MM.1S (cell line): ENCODE results near the gene PFAS.

ENCODE experiments used
- DNase-seq: peaks from one replicate; pipeline ENCODE4 v3.0.0-alpha.2; 2015
- H2AFZ ChIP-seq: fragments of 300-600 bp; sonication (generic); 2 replicates; pipeline ENCODE4 v1.6.0; 2016; ENCODE audit warnings: antibody characterized with exemption, low read length
- H3F3A ChIP-seq: fragments of 300-600 bp; sonication (generic); 2 replicates; pipeline ENCODE4 v1.6.1; 2016; ENCODE audit warnings: mild to moderate bottlenecking, antibody characterized with exemption, low read length, moderate library complexity, mixed read lengths; ENCODE audit not compliant: insufficient read depth
- H3K27ac ChIP-seq: fragments of 300-600 bp; sonication (generic); 2 replicates; pipeline ENCODE4 v1.5.1; 2016; ENCODE audit warnings: mild to moderate bottlenecking, low read length
- H3K27me3 ChIP-seq: fragments of 300-600 bp; sonication (generic); replicated peaks from 2 replicates; pipeline ENCODE4 v1.6.0; 2016; ENCODE audit warnings: low read length; ENCODE audit not compliant: insufficient read depth
- H3K36me3 ChIP-seq: fragments of 300-600 bp; sonication (generic); replicated peaks from 2 replicates; pipeline ENCODE4 v1.6.1; 2016; ENCODE audit warnings: mild to moderate bottlenecking, low read length, mixed read lengths; ENCODE audit not compliant: insufficient read depth
- H3K4me1 ChIP-seq: fragments of 300-600 bp; sonication (generic); 2 replicates; pipeline ENCODE4 v1.6.1; 2016; ENCODE audit warnings: low read length, mixed read lengths
- H3K4me2 ChIP-seq: fragments of 300-600 bp; sonication (generic); 2 replicates; pipeline ENCODE4 v1.6.0; 2016; ENCODE audit warnings: low read depth, low read length
- H3K4me3 ChIP-seq: fragments of 300-600 bp; sonication (generic); 2 replicates; pipeline ENCODE4 v1.5.1; 2016; ENCODE audit warnings: low read length, mixed read lengths
- H3K79me2 ChIP-seq: fragments of 300-600 bp; sonication (generic); 2 replicates; pipeline ENCODE4 v1.6.1; 2016; ENCODE audit warnings: mixed run types, low read length, mixed read lengths
- H3K9ac ChIP-seq: fragments of 300-600 bp; sonication (generic); 2 replicates; pipeline ENCODE4 v1.6.1; 2016; ENCODE audit warnings: low read length, mixed read lengths
- H3K9me2 ChIP-seq: fragments of 300-600 bp; sonication (generic); replicated peaks from 2 replicates; pipeline ENCODE4 v1.6.1; 2016; ENCODE audit warnings: mild to moderate bottlenecking, low read length, mixed read lengths; ENCODE audit not compliant: insufficient read depth
- H3K9me3 ChIP-seq: fragments of 300-600 bp; sonication (generic); replicated peaks from 2 replicates; pipeline ENCODE4 v1.6.1; 2016; ENCODE audit warnings: mild to moderate bottlenecking, low read length, mixed read lengths; ENCODE audit not compliant: insufficient read depth
- H4K20me1 ChIP-seq: fragments of 300-600 bp; sonication (generic); 2 replicates; pipeline ENCODE4 v1.6.1; 2016; ENCODE audit warnings: mild to moderate bottlenecking, low read length, moderate library complexity, mixed read lengths; ENCODE audit not compliant: insufficient read depth
- EZH2 ChIP-seq: fragments of 300-600 bp; sonication (generic); optimal IDR thresholded peaks from 2 replicates; pipeline ENCODE3; 2017; ENCODE audit warnings: low read depth, mild to moderate bottlenecking, antibody characterized with exemption, low read length, mixed read lengths
- EZH2phosphoT487 ChIP-seq: fragments of 300-600 bp; sonication (generic); IDR thresholded peaks from 2 replicates; pipeline ENCODE4 v1.6.1; 2018; ENCODE audit warnings: antibody characterized with exemption, low read length
- TF ChIP-seq, protein P1 (sequence below): fragments of 300-600 bp; sonication (generic); IDR thresholded peaks from 2 replicates; pipeline ENCODE4 v1.5.1; 2016; ENCODE audit warnings: antibody characterized with exemption, low read length, mixed read lengths

Gene PFAS

GRCh38 chr17:8254881-8255280 lies 5.8 kb downstream of the PFAS start:
- Histone ChIP-seq H3K9me3 (no peaks in the 10 kb centered on the region), H3K4me1 (peaks cover 8% of the 10 kb centered on the region), H3K9me2 (no peaks in the 10 kb centered on the region), H4K20me1 (no peaks in the 10 kb centered on the region), H3K27me3 (no peaks in the 10 kb centered on the region), H3K79me2 (peaks cover 30% of the 10 kb centered on the region), H3F3A (no peaks in the 10 kb centered on the region), H3K4me2 (no peak overlapping the region), H3K4me3 (no peak overlapping the region), H2AFZ (no peak overlapping the region), H3K9ac (no peak overlapping the region), H3K36me3 (peaks cover 8% of the 10 kb centered on the region; the same call in 1 of the 2 replicates), H3K27ac (no peak overlapping the region)
- DNase-seq, result no peak
- TF ChIP-seq, protein P1, sequence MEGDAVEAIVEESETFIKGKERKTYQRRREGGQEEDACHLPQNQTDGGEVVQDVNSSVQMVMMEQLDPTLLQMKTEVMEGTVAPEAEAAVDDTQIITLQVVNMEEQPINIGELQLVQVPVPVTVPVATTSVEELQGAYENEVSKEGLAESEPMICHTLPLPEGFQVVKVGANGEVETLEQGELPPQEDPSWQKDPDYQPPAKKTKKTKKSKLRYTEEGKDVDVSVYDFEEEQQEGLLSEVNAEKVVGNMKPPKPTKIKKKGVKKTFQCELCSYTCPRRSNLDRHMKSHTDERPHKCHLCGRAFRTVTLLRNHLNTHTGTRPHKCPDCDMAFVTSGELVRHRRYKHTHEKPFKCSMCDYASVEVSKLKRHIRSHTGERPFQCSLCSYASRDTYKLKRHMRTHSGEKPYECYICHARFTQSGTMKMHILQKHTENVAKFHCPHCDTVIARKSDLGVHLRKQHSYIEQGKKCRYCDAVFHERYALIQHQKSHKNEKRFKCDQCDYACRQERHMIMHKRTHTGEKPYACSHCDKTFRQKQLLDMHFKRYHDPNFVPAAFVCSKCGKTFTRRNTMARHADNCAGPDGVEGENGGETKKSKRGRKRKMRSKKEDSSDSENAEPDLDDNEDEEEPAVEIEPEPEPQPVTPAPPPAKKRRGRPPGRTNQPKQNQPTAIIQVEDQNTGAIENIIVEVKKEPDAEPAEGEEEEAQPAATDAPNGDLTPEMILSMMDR, result no peak
- no peak for TF ChIP-seq EZH2phosphoT487
- TF ChIP-seq EZH2, result no peak

DNA sequence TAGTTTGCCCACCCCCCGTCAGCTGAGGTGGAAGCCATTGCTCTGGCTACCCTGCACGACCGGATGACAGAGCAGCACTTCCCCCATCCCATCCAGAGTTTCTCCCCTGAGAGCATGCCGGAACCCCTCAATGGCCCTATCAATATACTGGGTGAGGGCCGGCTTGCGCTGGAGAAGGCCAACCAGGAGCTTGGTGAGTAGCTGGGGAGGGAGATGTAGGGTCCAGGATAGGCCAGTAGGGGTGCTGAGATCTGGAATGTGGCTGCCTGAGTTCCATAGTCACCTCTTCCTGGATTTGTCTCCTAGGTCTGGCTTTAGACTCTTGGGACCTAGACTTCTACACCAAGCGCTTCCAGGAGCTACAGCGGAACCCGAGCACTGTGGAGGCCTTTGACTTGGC lies 6.4 kb downstream of the PFAS start:
- TF ChIP-seq EZH2 (no peak), EZH2phosphoT487 (no peak)
- TF ChIP-seq, protein P1, result no peak
- Histone ChIP-seq H3F3A (no peaks in the 10 kb centered on the region), H2AFZ (no peak overlapping the region), H4K20me1 (no peaks in the 10 kb centered on the region), H3K27me3 (no peaks in the 10 kb centered on the region), H3K4me2 (no peak overlapping the region), H3K4me1 (peaks cover 1% of the 10 kb centered on the region; the same call in 1 of the 2 replicates), H3K9ac (no peak overlapping the region), H3K79me2 (peaks cover 24% of the 10 kb centered on the region), H3K4me3 (no peak overlapping the region), H3K9me3 (no peaks in the 10 kb centered on the region), H3K27ac (no peak overlapping the region), H3K9me2 (no peaks in the 10 kb centered on the region), H3K36me3 (peaks cover 8% of the 10 kb centered on the region; the same call in 1 of the 2 replicates)
- DNase-seq, result no peak

DNA sequence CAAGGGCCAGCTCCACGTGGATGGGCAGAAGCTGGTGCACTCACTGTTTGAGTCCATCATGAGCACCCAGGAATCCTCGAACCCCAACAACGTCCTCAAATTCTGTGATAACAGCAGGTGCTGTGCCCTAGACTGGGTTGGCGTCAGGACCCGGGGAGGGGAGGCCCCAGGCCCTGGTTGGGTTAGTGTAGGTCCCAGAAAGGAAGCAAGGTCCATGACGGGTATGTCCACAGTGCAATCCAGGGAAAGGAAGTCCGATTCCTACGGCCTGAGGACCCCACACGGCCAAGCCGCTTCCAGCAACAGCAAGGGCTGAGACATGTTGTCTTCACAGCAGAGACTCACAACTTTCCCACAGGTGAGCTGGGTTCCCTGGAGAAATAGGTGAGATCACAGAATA lies 7.2 kb downstream of the PFAS start:
- H3K9me2 ChIP-seq, result no peaks in the 10 kb centered on the region
- no peaks in the 10 kb centered on the region for H3F3A ChIP-seq
- H4K20me1 ChIP-seq, result no peaks in the 10 kb centered on the region
- peaks cover 16% of the 10 kb centered on the region for H3K79me2 ChIP-seq
- no peaks in the 10 kb centered on the region for H3K9me3 ChIP-seq
- TF ChIP-seq EZH2 (no peak), EZH2phosphoT487 (no peak)
- TF ChIP-seq, protein P1, result no peak
- H3K4me2 ChIP-seq, result no peak overlapping the region
- peaks cover 8% of the 10 kb centered on the region; the same call in 1 of the 2 replicates for H3K36me3 ChIP-seq
- no peaks in the 10 kb centered on the region for H3K27me3 ChIP-seq
- no peak overlapping the region for H2AFZ ChIP-seq
- DNase-seq, result no peak
- H3K9ac ChIP-seq, result no peak overlapping the region
- H3K4me1 ChIP-seq, result no peaks in the 10 kb centered on the region
- no peak overlapping the region for H3K4me3 ChIP-seq
- no peak overlapping the region for H3K27ac ChIP-seq
